Measurements from ENCODE around the gene PDE6G.

GRCh38 chr17:81631482-81631881 lies 24.9 kb downstream of the PDE6G start:
- no peak for TF ChIP-seq CTCF (IDR thresholded peaks at IDR 0.05)
- no peak for TF ChIP-seq POLR2A (IDR thresholded peaks at IDR 0.05)

Data from thyroid gland (tissue), 4 donors.